IMR-90 (cell line): ENCODE results near the gene USP31. TPM values are rescaled to one million over a fixed set of nuclear protein-coding genes. Genes with fewer than 3 reads are reported as not detected.

ENCODE experiments used
- ATAC-seq: fragments of 200-7000 bp; cut with Tn5 transposase; 2 replicates; pipeline ENCODE4 v1.9.1; 2020; ENCODE audit warnings: low read depth, mild to moderate bottlenecking, moderate library complexity
- BruUV-seq: library from RNA; stranded (reverse); fragments of 400-500 nt; replicated peaks from 2 replicates; lab custom pipeline; 2021; lab: Mats Ljungman, UMichigan
- CTCF ChIA-PET: fragments of 300-600 bp; formaldehyde crosslinking; extraction: SDS; loops from one replicate; lab custom pipeline; 2021; ENCODE audit warnings: antibody characterized with exemption; lab: Yijun Ruan, JAX
- POLR2A ChIA-PET: fragments of 300-600 bp; sonication (Branson Sonifier 250); formaldehyde crosslinking; loops from one replicate; lab custom pipeline; 2022; ENCODE audit warnings: antibody characterized with exemption; ENCODE audit not compliant: unreplicated experiment; lab: Charles Lee
- DNase-seq: peaks from one replicate; pipeline ENCODE4 v3.0.0; 2013
- H2AFZ ChIP-seq: replicated peaks from 2 replicates; pipeline ENCODE3; 2013; ENCODE audit warnings: low read length, mild to moderate bottlenecking; ENCODE audit not compliant: poor library complexity
- H2AK5ac ChIP-seq: 2 replicates; pipeline ENCODE4 v1.6.1; 2013; ENCODE audit warnings: low read depth, low read length, inconsistent platforms
- H2AK9ac ChIP-seq: replicated peaks from 2 replicates; pipeline ENCODE3; 2013; ENCODE audit warnings: mild to moderate bottlenecking, low read depth, low read length, moderate library complexity; ENCODE audit not compliant: poor library complexity
- H2BK120ac ChIP-seq: 2 replicates; pipeline ENCODE4 v1.6.1; 2013; ENCODE audit warnings: low read depth, low read length, inconsistent platforms
- H2BK15ac ChIP-seq: 3 replicates; pipeline ENCODE4 v1.6.1; 2013; ENCODE audit warnings: low read depth, low read length, inconsistent platforms
- H2BK20ac ChIP-seq: 2 replicates; pipeline ENCODE4 v1.6.1; 2013; ENCODE audit warnings: low read depth, mild to moderate bottlenecking, inconsistent platforms, low read length, moderate library complexity
- H2BK5ac ChIP-seq: 2 replicates; pipeline ENCODE4 v1.6.1; 2013; ENCODE audit warnings: mild to moderate bottlenecking, low read depth, low read length, inconsistent platforms; ENCODE audit not compliant: poor library complexity, severe bottlenecking
- H3K14ac ChIP-seq: replicated peaks from 2 replicates; pipeline ENCODE4 v1.6.1; 2013; ENCODE audit warnings: low read depth, low read length, inconsistent platforms
- H3K18ac ChIP-seq: 2 replicates; pipeline ENCODE4 v1.6.1; 2013; ENCODE audit warnings: low read depth, low read length, control low read depth
- H3K23ac ChIP-seq: 2 replicates; pipeline ENCODE4 v1.6.1; 2013; ENCODE audit warnings: low read depth, low read length, inconsistent platforms
- H3K27ac ChIP-seq: 2 replicates; pipeline ENCODE4 v1.5.1; 2013; ENCODE audit warnings: mild to moderate bottlenecking, control low read depth, low read length; ENCODE audit not compliant: insufficient read depth
- H3K27me3 ChIP-seq: 2 replicates; pipeline ENCODE4 v1.6.1; 2013; ENCODE audit warnings: low read length; ENCODE audit not compliant: control insufficient read depth, insufficient read depth
- H3K36me3 ChIP-seq: 2 replicates; pipeline ENCODE4 v1.6.1; 2013; ENCODE audit warnings: low read length, mixed read lengths; ENCODE audit not compliant: control insufficient read depth, insufficient read depth
- H3K4ac ChIP-seq: 2 replicates; pipeline ENCODE4 v1.6.1; 2013; ENCODE audit warnings: low read depth, low read length, inconsistent platforms
- H3K4me1 ChIP-seq: 2 replicates; pipeline ENCODE4 v1.6.1; 2013; ENCODE audit warnings: low read length, mixed read lengths; ENCODE audit not compliant: control insufficient read depth, insufficient read depth
- H3K4me2 ChIP-seq: 2 replicates; pipeline ENCODE4 v1.6.1; 2013; ENCODE audit warnings: low read depth, mild to moderate bottlenecking, control low read depth, low read length, moderate library complexity
- H3K4me3 ChIP-seq: 2 replicates; pipeline ENCODE4 v1.5.1; 2013; ENCODE audit warnings: low read depth, mild to moderate bottlenecking, control low read depth, low read length, moderate library complexity; ENCODE audit not compliant: insufficient read depth
- H3K56ac ChIP-seq: 2 replicates; pipeline ENCODE4 v1.6.1; 2013; ENCODE audit warnings: low read length, inconsistent platforms; ENCODE audit not compliant: insufficient read depth; ENCODE audit errors: extremely low read depth
- H3K79me1 ChIP-seq, 2 experiments: 2 replicates each; pipeline ENCODE4 v1.6.1; 2013; ENCODE audit warnings: low read length in 2 of 2, inconsistent platforms in 1 of 2, low read depth in 1 of 2
- H3K9ac ChIP-seq: 2 replicates; pipeline ENCODE4 v1.6.1; 2013; ENCODE audit warnings: low read depth, low read length, control low read depth
- H3K9me1 ChIP-seq: 2 replicates; pipeline ENCODE4 v1.6.1; 2013; ENCODE audit warnings: low read length, inconsistent platforms; ENCODE audit not compliant: insufficient read depth
- H3K9me3 ChIP-seq: 2 replicates; pipeline ENCODE4 v1.6.1; 2013; ENCODE audit warnings: low read length; ENCODE audit not compliant: control insufficient read depth, insufficient read depth
- H4K20me1 ChIP-seq: 2 replicates; pipeline ENCODE4 v1.6.1; 2013; ENCODE audit warnings: low read length, inconsistent platforms; ENCODE audit not compliant: insufficient read depth
- H4K5ac ChIP-seq: 2 replicates; pipeline ENCODE4 v1.6.1; 2013; ENCODE audit warnings: mild to moderate bottlenecking, low read depth, low read length, control low read depth
- H4K8ac ChIP-seq, 2 experiments: 2 replicates each; pipeline ENCODE4 v1.6.1; 2013; ENCODE audit warnings: low read depth in 2 of 2, low read length in 2 of 2, control low read depth in 1 of 2, inconsistent platforms in 1 of 2
- H4K91ac ChIP-seq: 2 replicates; pipeline ENCODE4 v1.6.1; 2013; ENCODE audit warnings: low read depth, low read length, inconsistent platforms; ENCODE audit not compliant: insufficient read depth
- BHLHE40 ChIP-seq: fragments of 150-350 bp; IDR thresholded peaks from 2 replicates; pipeline ENCODE4 v1.6.1; 2016; ENCODE audit warnings: mild to moderate bottlenecking, low read depth, low read length
- CEBPB ChIP-seq: IDR thresholded peaks from 2 replicates; pipeline ENCODE4 v1.6.1; 2012; ENCODE audit warnings: low read depth, low read length, improper control_type of control experiment
- CHD1 ChIP-seq: IDR thresholded peaks from 2 replicates; pipeline ENCODE4 v1.6.1; 2012; ENCODE audit warnings: low read depth, low read length, improper control_type of control experiment
- FOS ChIP-seq: fragments of 150-350 bp; IDR thresholded peaks from 2 replicates; pipeline ENCODE4 v1.6.1; 2016; ENCODE audit warnings: low read depth, low read length
- MAFK ChIP-seq: IDR thresholded peaks from 2 replicates; pipeline ENCODE4 v1.6.1; 2012; ENCODE audit warnings: low read depth, low read length, improper control_type of control experiment
- MAZ ChIP-seq: IDR thresholded peaks from 2 replicates; pipeline ENCODE4 v1.6.1; 2012; ENCODE audit warnings: low read depth, mild to moderate bottlenecking, low read length, improper control_type of control experiment, moderate library complexity, borderline replicate concordance
- MXI1 ChIP-seq: IDR thresholded peaks from 2 replicates; pipeline ENCODE4 v1.6.1; 2012; ENCODE audit warnings: low read depth, mild to moderate bottlenecking, low read length, moderate library complexity, borderline replicate concordance
- NFE2L2 ChIP-seq: fragments of 150-350 bp; IDR thresholded peaks from 2 replicates; pipeline ENCODE4 v1.6.1; 2016; ENCODE audit warnings: low read depth, mild to moderate bottlenecking, low read length
- POLR2A ChIP-seq: IDR thresholded peaks from 2 replicates; pipeline ENCODE4 v1.6.1; 2012; ENCODE audit warnings: mild to moderate bottlenecking, low read depth, low read length
- RAD21 ChIP-seq: IDR thresholded peaks from 2 replicates; pipeline ENCODE4 v1.6.1; 2012; ENCODE audit warnings: low read length, improper control_type of control experiment
- RCOR1 ChIP-seq: IDR thresholded peaks from 2 replicates; pipeline ENCODE4 v1.6.1; 2012; ENCODE audit warnings: mild to moderate bottlenecking, low read length, improper control_type of control experiment; ENCODE audit not compliant: insufficient replicate concordance
- RFX5 ChIP-seq: IDR thresholded peaks from 2 replicates; pipeline ENCODE4 v1.8.0; 2012; ENCODE audit warnings: low read depth, mild to moderate bottlenecking, low read length, moderate library complexity
- SMC3 ChIP-seq: fragments of 150-350 bp; IDR thresholded peaks from 2 replicates; pipeline ENCODE4 v1.6.1; 2016; ENCODE audit warnings: low read depth, mild to moderate bottlenecking, antibody characterized with exemption, low read length, moderate library complexity
- WGBS, 2 experiments: methylation state at CpG; one replicate each; pipeline versions ENCODE4 v1.1.5 to v1.1.7; 2013; ENCODE audit warnings: missing lambda C conversion rate in 2 of 2; ENCODE audit not compliant: insufficient read length in 1 of 2; ENCODE audit errors: extremely low coverage in 2 of 2; 5-methylcytosine and 5-hydroxymethylcytosine counted together
- dilution Hi-C: fragments of 300-500 bp; cut with HindIII; formaldehyde crosslinking; loops from one replicate; pipeline ENCODE4 v1.14.3; 2018; ENCODE audit warnings: low sequenced_read_pairs; ENCODE audit not compliant: unreplicated experiment
- in situ Hi-C: fragments of 300-500 bp; cut with MboI; formaldehyde crosslinking; loops from 3 replicates; pipeline ENCODE4 v1.14.3; 2019; ENCODE audit warnings: low sequenced_read_pairs, inconsistent platforms, mixed read lengths
- intact Hi-C: fragments of 100-400 bp; cut with micrococcal nuclease; formaldehyde crosslinking; loops from 2 replicates; pipeline ENCODE4 v1.10.0; 2022
- polyA plus RNA-seq, 3 experiments: library from polyadenylated mRNA; depleted of rRNA; stranded (reverse); fragments of >200 nt; gene quantifications; 2 replicates each; pipeline ENCODE4 v1.2.3, GENCODE V29; 2012; ENCODE audit warnings: low replicate concordance in 1 of 3
- total RNA-seq: library from RNA; depleted of rRNA; stranded (reverse); fragments of >200 nt; gene quantifications from 2 replicates; pipeline ENCODE4 v1.2.3, GENCODE V29; 2012
- TF ChIP-seq, protein P1 (sequence below): conservative IDR thresholded peaks from 2 replicates; pipeline ENCODE4 v1.5.1; 2012; ENCODE audit warnings: mild to moderate bottlenecking, low read depth, low read length, improper control_type of control experiment
- TF ChIP-seq, protein P2 (sequence below): fragments of 150-350 bp; IDR thresholded peaks from 2 replicates; pipeline ENCODE4 v1.6.1; 2017; ENCODE audit warnings: mild to moderate bottlenecking, antibody characterized with exemption, low read length, low read depth
- TF ChIP-seq, protein P3 (sequence below): fragments of 150-350 bp; IDR thresholded peaks from 2 replicates; pipeline ENCODE4 v1.6.1; 2016; ENCODE audit warnings: low read depth, mild to moderate bottlenecking, low read length, moderate library complexity, borderline replicate concordance

Gene USP31
- total and polyA plus RNA-seq, 2 of the 4 experiments (the other 2 are of a cell fraction) = 2.9 to 3.4 TPM

DNA sequence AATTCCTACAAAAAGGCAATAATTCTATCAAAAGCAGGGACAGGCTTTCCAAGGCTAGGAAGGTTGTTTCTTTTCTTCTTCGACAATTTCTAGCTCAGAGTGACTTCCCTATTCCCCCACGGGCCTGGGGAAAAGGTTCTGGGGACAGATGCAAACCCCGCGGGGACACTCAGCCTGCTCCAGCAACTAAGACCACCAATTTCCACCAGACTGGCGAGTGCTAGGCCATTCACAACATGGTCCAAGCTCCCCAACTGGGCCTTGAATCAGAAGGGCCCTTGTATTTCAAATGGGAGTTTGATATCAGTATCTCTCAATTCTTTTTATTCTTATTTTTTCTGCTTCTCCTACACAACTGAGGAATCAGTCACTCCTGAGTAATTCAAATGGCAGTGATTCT, 86.7 kb downstream of the USP31 start:
- dilution Hi-C loops = no loop called here
- H3K4me1 ChIP-seq = no peaks in the 10 kb centered on the region
- H3K18ac ChIP-seq = no peak overlapping the region
- H3K27me3 ChIP-seq = no peaks in the 10 kb centered on the region; the same call in 1 of the 2 replicates
- H4K8ac ChIP-seq = no peak overlapping the region
- H3K4me3 ChIP-seq = no peak overlapping the region
- H3K4ac ChIP-seq = no peak overlapping the region
- TF ChIP-seq MXI1 (no peak), POLR2A (no peak), MAFK (no peak), RFX5 (no peak), CHD1 (no peak), RCOR1 (no peak), CEBPB (no peak), MAZ (no peak), NFE2L2 (no peak), RAD21 (no peak), FOS (no peak), BHLHE40 (no peak), SMC3 (no peak)
- TF ChIP-seq, protein P1, sequence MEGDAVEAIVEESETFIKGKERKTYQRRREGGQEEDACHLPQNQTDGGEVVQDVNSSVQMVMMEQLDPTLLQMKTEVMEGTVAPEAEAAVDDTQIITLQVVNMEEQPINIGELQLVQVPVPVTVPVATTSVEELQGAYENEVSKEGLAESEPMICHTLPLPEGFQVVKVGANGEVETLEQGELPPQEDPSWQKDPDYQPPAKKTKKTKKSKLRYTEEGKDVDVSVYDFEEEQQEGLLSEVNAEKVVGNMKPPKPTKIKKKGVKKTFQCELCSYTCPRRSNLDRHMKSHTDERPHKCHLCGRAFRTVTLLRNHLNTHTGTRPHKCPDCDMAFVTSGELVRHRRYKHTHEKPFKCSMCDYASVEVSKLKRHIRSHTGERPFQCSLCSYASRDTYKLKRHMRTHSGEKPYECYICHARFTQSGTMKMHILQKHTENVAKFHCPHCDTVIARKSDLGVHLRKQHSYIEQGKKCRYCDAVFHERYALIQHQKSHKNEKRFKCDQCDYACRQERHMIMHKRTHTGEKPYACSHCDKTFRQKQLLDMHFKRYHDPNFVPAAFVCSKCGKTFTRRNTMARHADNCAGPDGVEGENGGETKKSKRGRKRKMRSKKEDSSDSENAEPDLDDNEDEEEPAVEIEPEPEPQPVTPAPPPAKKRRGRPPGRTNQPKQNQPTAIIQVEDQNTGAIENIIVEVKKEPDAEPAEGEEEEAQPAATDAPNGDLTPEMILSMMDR = no peak
- TF ChIP-seq, protein P2, sequence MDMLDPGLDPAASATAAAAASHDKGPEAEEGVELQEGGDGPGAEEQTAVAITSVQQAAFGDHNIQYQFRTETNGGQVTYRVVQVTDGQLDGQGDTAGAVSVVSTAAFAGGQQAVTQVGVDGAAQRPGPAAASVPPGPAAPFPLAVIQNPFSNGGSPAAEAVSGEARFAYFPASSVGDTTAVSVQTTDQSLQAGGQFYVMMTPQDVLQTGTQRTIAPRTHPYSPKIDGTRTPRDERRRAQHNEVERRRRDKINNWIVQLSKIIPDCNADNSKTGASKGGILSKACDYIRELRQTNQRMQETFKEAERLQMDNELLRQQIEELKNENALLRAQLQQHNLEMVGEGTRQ = no peak
- TF ChIP-seq, protein P3, sequence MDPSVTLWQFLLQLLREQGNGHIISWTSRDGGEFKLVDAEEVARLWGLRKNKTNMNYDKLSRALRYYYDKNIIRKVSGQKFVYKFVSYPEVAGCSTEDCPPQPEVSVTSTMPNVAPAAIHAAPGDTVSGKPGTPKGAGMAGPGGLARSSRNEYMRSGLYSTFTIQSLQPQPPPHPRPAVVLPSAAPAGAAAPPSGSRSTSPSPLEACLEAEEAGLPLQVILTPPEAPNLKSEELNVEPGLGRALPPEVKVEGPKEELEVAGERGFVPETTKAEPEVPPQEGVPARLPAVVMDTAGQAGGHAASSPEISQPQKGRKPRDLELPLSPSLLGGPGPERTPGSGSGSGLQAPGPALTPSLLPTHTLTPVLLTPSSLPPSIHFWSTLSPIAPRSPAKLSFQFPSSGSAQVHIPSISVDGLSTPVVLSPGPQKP = no peak
- ChIA-PET CTCF (interaction anchor here (1.1 to 1.8 kb wide), 2 partner anchors 103 to 373 kb away, joined by 3 to 7 read pairs; no protein-coding TSS in a partner anchor), POLR2A (no interaction called here)
- no peak overlapping the region for H4K91ac ChIP-seq
- H3K9me3 ChIP-seq = no peaks in the 10 kb centered on the region
- H3K27ac ChIP-seq = no peak overlapping the region
- no peaks in the 10 kb centered on the region; the same call in 1 of the 2 replicates for H4K20me1 ChIP-seq
- H2AK9ac ChIP-seq = no peak overlapping the region
- ATAC-seq (no peak), DNase-seq (no peak)
- no peak overlapping the region for H4K5ac ChIP-seq
- in situ Hi-C loops = no loop called here
- no peak overlapping the region for H3K23ac ChIP-seq
- H3K4me2 ChIP-seq = no peak overlapping the region
- no peak overlapping the region for H3K56ac ChIP-seq
- H2BK5ac ChIP-seq = no peak overlapping the region
- no peak overlapping the region for H2BK20ac ChIP-seq
- no peaks in the 10 kb centered on the region for H3K9me1 ChIP-seq
- intact Hi-C loops = no loop called here
- no peak overlapping the region for H3K14ac ChIP-seq
- no peaks in the 10 kb centered on the region for H3K36me3 ChIP-seq
- H2BK15ac ChIP-seq = no peak overlapping the region
- no peak overlapping the region for H3K9ac ChIP-seq
- no peaks in the 10 kb centered on the region; a peak in 1 of 4 replicates for H3K79me1 ChIP-seq
- H2AK5ac ChIP-seq = no peak overlapping the region
- WGBS, 2 experiments = no CpG with 5 or more reads among the region's 5 CpGs
- no peak overlapping the region for H2BK120ac ChIP-seq
- no TSS peak for BruUV-seq
- H2AFZ ChIP-seq = no peak overlapping the region
